Glomerular visceral epithelial cell (primary cell): ENCODE results near the gene DYRK1A.
A peak's percentile ranks its signal among the peaks of the same experiment; 100 is the strongest.
"Not testable (repeated sequence)": the region's sequence is repeated elsewhere in the genome, so short reads cannot be mapped to it uniquely, and the experiment has no call there.

ENCODE experiments used
- DNase-seq: peaks from one replicate; pipeline ENCODE4 v3.0.0-alpha.2; 2016; ENCODE audit errors: extremely low spot score

DYRK1A gene

DNA sequence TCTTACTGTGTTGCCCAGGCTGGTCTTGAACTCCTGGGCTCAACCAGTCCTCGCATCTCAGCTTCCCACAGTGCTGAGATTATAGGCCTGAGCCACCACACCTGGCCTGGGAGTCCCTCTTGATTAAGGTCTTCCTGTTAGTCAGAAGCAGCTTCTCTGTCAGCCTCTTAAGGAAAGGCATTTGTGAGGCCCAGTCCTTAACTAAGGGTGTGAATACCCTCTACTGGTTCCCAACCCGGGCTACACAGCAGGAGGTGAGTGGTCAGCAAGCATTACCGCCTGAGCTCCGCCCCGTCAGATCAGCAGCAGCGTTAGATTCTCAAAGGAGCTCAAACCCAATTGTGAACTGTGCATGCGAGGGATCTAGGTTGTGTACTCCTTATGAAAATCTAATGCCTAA lies 117.2 kb downstream of the DYRK1A start:
- no peak for DNase-seq

DNA sequence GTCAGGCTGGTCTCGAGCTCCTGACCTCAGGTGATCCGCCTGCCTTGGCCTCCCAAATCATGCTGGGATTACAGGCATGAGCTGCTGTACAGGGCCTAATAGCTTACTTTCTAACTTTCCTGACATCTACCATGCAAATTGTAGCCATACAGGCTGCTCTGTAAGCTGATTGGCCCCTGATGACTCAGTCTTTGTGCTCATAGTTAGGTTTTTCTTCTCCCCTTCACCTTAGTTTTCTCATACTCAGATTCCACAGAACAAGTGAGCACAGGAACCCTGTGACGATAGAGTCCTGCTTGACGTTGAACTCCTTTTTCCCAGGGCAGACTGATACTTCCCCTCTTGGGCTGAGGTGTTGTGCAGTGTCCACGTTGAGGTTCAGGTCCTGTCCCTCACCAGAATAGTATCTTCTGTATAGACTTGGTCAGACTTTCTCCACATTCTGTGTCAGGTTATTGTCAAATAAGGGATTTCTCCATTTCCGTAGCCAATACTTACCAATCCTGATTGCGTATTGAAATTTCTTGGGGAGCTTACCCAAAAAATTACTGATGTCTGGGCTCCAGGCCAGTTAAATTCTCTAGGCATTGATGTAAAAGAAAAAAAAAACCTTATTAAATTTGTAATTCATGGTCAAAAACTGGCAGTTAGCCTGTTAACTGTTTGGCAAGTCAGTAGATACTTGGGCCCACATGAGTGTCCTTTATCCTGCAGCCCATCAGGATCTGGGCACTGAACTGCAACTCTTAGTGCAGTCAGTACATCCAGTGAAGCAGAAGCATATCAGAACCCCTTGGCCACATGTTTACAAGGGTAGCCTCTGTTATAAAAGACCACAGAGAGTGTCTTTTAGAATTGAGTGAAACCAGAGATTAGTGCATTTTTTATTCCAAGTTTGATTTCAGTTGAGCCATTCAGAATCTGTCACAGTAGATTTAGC lies 118.2 kb downstream of the DYRK1A start:
- DNase-seq: no peak

- no peak for DNase-seq
Observed at GRCh38 chr21:37489553-37489952, 123.0 kb downstream of the DYRK1A start.

GRCh38 chr21:37490084-37490483 lies 123.5 kb downstream of the DYRK1A start:
- no peak for DNase-seq

GRCh38 chr21:37496972-37497371 lies 130.4 kb downstream of the DYRK1A start:
- DNase-seq: peak; percentile 18

DNA sequence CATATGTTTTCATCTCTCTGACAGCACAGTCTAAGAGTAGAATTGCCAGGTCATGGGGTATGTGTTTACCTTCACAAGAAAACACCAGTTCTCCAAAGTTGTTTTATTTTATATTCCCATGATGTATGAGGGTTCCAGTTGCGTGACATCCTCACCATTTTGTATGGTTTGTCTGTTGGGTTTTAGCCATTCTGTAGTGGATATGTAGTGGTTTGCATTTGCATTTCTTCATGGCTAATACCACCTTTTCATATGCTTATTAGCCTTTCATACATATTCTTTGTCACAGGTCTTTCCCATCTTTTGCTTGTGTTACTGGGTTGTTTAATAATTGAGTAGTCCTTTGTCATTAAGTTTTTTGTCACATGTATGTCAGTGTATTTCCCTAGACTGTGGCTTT lies 132.1 kb downstream of the DYRK1A start:
- no peak for DNase-seq

- DNase-seq: no peak
Observed at GRCh38 chr21:37502947-37503346, 136.4 kb downstream of the DYRK1A start.

- no peak for DNase-seq
Observed at GRCh38 chr21:37503848-37504467, 137.4 kb downstream of the DYRK1A start.

- DNase-seq: no peak
Observed at GRCh38 chr21:37505963-37506362, 139.4 kb downstream of the DYRK1A start.

DNA sequence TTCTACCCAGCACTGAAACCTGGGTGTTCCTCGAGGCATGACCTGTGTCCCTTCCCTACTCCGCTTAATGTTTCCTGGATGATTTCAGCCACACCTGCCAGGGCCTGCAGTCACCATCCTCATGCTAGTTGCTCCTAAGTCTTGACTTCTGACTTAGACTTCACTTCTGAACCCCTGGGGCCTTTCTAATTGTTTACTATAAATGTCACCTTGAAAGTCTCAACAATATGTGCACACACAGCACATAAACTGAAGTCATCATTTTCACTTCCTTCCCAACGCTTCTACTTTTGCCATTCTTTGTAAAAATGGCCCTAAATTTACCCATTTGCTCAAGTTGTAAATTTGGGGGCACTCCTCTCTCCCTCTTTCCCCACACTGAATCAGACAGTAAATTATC lies 141.1 kb downstream of the DYRK1A start:
- no peak for DNase-seq

GRCh38 chr21:37508341-37508740 lies 141.8 kb downstream of the DYRK1A start:
- DNase-seq: no peak

GRCh38 chr21:37509802-37510393 lies 143.3 kb downstream of the DYRK1A start:
- DNase-seq: no peak

DNA sequence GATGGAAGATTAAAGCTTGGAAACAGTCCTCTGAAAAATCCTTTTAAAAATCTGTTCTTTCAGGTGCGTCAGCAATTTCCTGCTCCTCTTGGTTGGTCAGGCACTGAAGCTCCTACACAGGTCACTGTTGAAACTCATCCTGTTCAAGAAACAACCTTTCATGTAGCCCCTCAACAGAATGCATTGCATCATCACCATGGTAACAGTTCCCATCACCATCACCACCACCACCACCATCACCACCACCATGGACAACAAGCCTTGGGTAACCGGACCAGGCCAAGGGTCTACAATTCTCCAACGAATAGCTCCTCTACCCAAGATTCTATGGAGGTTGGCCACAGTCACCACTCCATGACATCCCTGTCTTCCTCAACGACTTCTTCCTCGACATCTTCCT lies 145.3 kb downstream of the DYRK1A start:
- DNase-seq: no peak

DNA sequence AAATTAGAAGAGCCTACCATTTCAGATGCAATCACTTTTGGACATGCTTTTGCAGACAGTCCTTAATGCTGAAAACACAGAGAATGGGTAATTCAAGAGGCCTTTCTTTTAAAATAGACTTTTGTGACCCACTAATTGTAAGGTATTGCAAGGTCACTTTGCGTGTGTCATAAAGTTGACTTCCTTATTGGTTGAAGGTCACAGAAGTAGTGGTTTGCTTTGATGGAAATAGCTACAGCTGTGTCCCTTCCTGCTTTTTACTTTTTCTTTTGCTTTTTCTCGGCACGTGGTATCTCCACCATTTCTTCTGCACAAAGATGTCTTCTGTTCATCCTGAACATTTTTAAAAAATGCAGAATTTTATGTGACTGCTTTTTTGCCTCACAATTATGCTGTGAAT lies 146.8 kb downstream of the DYRK1A start:
- DNase-seq: no peak

DNA sequence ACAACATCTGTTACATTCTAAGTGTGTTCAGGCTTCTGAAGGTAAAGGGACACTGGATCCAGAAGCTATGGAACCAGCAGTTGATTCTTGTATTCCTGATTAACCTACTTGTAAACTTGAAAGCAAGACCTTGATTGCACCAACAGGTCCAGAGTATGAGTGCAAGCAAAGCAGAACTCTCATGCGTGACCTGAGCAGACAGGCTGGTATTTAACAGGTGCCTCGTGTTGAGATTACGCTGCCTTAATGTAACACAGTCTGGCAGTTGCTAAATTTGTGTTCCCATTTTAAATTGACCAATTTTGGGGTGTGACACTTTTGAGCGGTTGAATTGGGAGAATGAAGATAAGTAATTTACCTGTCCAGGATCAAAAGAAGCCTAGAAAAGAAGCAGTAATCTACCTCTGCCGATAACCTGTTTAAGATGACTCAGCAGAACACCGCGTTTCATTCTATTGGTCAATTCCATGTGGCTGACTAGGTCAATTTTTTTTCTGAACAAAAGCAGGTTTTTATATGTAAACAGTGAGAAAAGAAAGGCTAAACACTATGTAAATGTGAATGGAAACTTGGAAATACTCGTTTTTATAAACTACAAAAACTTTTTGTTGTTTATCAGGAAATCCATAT lies 147.6 kb downstream of the DYRK1A start:
- no peak for DNase-seq

DNA sequence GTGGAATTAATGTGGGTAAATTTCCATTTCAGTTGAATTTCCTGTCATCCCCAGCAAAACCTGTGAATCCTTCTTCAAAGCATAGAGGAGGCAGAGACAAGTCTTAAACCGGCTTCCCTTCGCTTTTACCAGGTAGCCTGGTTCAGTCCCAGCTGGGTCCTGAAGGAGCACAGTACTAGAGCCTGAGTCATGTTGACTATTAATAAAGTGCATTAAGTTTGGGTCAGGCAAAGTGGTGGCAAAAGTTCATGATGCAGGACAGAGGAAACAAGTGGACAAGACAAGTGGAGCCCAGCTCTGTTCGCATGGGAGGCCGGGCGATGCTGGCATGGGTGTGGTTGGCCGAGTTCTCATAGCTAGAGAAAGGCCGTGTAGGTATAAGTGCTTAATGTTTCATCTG lies 150.4 kb downstream of the DYRK1A start:
- no peak for DNase-seq

DNA sequence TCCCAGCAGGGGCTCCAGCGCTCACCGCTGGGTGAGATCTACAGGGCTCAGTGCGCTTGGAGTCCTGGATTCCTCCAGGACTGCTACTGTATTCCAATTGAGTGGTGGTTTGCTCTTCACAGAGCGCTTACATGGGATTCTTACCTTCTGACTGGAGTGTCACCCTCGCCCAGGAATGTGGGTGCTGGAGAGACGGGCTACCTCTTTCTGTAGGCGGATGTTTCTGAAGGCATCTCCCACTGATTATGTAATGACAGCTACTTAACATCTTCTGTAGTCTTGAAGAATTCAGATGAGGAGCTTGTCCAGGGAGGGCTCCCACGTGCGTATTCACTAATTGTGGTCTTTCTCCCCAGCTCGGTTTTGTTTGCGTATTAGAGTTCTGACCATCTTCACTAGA lies 154.2 kb downstream of the DYRK1A start:
- DNase-seq: no peak

DNA sequence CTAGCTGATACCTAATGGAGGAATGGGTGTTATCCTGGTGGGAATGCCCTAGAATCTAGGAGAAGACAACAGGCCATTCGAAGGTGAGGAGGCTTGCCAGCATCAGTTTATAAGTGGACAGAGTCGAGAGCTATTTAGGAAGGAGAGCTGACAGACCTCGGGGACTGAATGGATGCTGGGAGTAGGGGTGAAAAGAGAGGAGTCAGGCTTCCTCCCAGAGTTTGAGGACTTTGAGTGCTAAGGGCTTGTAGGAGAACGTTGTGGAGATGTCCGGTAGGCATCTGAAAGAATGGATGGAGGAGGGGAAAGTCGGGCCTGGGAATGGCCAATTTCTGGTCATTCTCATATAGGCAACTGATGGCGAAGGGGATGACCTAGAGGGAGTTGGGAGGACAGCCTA lies 155.1 kb downstream of the DYRK1A start:
- DNase-seq: no peak

GRCh38 chr21:37522641-37523295 lies 156.2 kb downstream of the DYRK1A start:
- no peak for DNase-seq

- DNase-seq: not testable (repeated sequence)
Observed at GRCh38 chr21:37524944-37525343, 158.4 kb downstream of the DYRK1A start.

- no peak for DNase-seq
Observed at GRCh38 chr21:37525810-37526209, 159.2 kb downstream of the DYRK1A start.

DNA sequence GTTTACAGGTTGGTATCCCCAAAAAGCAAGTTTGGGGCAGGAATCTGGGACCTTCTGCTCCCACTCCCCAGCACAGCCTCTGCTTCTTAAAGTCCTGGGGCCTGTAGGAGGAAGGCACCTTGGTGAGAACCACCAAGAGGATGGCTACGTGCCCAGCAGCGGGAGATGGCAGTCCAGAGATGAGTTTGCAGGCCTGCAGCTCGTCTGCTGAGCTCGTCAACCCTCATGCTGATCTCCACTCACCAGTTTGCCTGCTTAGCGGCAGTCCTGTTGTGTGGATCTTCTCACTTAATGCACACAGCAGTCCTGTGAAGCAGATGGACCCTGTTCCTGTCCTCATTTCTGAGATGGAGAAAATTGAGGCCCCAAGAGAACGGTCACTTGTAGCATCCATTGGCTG lies 160.5 kb downstream of the DYRK1A start:
- DNase-seq: no peak
